Inflammatory macrophage treated with lipopolysaccharide for 1 hour (primary cell): Measurements from ENCODE around the gene STAC.
"Not testable (repeated sequence)": the region's sequence is repeated elsewhere in the genome, so short reads cannot be mapped to it uniquely, and the experiment has no call there.

Experiments used
- DNase-seq, 2 donors: peaks; one replicate each; pipeline ENCODE4 v3.0.0-alpha.2; 2020 to 2022

Gene STAC

DNA sequence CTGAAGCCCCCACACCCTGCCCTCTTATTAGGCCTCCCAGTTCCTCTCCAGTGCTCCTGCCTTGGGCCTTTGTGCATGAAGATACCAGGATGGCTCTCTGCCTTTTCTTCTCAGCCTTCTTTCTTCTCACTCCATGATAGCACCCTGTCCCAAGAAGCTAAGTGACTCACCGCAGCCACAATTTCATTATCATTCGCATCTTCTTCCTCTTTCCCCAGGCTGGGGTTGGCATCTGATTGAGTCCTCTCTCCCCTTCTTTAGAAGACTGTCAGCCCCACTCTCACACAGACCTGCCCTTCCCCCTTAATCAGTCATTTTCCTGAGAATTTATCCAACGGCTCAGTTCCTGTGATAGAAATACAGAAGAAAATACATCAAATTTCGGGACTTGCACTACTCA, 102.0 kb downstream of the STAC start:
- DNase-seq: peak; percentile 66 to 76

DNA sequence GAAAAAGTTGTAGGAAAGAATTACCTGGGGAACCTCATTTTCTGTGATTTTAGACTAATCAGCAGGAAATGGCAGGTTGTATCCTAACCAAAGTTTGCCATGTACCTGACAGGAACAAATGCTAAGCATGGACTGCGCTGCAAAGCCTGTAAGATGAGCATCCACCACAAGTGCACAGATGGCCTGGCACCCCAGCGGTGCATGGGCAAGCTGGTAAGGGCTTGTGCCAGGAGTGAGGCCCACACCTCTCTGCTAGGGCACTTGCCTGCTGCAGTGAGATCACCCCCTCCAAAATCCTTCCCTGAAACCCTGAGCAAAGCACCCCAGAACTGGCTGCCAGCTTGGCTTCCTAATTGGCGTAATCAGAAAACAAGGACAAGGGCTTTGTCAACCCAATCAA, 102.6 kb downstream of the STAC start:
- no peak for DNase-seq

DNA sequence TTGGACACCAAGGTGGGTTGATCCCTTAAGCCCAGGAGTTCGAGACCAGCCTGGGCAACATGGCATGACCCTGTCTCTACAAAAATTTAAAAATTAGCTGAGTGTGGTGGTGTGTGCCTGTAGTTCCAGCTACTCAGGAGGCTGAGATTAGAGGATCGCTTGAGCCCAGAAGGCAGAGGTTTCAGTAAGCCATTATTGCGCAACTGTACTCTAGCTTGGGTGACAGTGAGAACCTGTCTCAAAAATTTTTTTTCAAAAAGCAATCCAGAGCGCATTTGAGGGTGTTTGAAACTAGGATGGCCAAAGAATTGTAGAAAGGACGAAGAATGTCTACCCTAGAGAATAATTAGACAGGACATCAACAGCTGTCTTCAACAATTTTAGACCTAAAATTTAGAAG, 103.4 kb downstream of the STAC start:
- no peak for DNase-seq

DNA sequence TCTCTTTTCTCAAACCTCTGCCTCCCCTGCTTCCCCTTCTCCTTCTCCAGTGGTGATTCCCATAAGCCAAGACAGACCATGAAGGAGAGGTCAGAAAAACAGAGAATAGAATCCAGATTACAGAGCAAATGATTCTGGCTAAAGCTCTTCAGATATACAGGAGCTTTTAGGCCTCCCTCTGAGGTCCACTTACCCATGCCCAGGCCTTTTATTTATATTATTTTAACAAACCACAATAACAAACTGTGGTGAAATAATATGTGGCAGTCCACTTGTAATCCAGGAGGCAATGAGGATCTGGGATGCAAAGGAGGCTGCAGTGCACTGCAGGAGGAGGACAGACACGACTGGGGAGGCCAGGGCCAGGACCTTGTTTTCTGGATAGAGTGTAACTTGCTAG, 104.1 kb downstream of the STAC start:
- DNase-seq: no peak

DNA sequence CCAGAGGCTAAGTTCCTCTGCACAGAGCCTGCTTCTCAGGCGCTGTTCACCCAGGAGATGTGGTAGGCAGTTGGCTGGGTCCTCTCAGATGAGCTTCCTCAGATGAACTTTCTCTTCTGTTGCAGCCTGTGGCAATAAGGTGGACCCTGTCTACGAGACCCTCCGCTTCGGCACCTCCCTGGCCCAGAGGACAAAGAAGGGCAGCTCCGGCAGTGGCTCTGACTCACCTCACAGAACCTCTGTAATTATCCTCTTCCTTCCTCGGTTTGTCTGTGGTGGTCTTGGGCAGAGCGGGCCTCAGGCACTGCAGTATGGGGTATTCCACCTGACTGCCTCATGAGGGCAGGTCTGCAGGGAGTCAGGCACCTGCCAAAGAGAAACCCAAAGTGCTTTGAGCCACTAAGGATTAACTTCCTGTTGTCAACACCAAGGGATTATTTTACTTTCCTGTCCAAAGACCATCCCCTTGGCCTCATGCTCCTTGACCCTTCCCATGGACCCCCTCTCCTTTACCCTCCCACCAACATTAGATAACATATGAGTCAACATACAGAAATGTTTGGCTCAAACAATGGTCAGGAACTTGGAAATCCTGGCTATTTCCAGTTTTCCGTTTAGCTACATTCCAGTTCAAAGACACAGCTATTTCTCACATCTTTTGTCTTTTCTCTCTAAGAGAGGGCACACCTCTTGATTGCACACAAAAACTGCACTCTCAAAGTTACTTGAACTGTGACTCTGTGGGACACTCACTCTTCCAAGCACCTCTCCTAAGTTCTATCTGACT, 105.9 kb downstream of the STAC start:
- DNase-seq: no peak

DNA sequence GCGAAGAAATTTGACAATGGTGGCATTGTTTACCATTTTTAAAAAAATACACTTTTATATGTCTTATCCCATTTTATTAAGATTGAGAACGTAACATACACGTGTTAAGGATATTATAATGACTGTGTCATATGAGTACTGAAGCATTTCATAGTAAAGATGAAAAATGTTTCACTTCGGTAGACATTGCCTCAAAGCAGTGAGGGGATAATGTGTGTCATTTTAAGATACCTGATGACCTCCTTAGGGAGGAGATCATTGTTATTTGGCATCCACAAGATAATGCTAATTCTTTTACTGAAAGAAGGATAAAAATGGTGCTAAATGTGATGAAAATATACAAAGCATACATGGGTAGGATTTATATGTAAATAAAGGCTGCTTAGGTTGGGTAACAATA, 107.3 kb downstream of the STAC start:
- no peak for DNase-seq

DNA sequence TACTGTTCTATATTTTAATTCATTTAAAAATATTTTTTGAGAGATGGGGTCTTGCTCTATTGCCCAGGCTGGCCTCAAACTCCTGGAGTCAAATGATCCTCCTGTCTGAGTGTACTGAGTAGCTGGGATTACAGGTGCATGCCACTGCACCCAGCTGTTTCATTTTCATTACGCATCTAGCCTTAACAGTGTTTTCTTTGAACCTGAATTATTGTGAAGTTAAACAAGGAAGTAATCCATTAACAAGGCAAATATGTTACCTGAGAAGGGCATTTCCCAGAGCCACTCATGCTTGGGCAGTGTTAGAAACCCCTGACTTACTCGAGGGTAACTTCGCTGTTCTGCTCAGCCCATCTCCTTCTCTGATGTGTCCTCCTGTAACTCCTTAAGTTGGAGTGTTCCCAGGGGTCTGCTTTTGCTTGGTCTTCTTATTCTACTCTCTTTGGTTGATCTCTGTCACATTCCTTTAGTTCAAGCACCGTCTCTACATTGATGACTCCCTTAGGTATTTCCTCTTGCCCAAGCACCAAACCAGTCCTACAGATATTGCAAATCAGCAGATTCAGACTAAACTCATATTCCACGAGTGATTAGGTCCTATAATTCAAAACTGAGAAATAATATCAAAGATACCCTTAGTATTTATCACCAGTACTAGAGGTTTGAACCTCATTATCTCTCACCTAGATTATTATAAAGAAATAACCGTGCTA, 107.9 kb downstream of the STAC start:
- DNase-seq: no peak

DNA sequence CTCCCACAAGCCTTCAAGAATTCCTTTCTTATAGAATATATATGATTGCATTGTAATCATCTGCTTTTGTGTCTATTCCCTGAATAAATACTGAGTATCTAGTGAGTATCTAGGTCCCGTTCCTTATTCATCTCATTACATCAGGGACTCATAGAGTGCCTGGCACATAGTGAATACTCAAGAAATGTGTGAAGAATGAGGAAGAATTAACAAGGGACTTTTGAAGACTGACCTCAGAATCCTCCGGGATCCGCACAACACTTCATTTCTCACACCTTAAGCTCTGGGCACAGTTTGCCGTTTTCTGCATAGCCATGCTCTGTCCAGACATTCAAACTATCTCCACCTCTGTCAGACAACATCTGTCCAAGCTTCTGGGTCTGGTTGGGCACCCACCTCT, 108.8 kb downstream of the STAC start:
- DNase-seq: no peak

DNA sequence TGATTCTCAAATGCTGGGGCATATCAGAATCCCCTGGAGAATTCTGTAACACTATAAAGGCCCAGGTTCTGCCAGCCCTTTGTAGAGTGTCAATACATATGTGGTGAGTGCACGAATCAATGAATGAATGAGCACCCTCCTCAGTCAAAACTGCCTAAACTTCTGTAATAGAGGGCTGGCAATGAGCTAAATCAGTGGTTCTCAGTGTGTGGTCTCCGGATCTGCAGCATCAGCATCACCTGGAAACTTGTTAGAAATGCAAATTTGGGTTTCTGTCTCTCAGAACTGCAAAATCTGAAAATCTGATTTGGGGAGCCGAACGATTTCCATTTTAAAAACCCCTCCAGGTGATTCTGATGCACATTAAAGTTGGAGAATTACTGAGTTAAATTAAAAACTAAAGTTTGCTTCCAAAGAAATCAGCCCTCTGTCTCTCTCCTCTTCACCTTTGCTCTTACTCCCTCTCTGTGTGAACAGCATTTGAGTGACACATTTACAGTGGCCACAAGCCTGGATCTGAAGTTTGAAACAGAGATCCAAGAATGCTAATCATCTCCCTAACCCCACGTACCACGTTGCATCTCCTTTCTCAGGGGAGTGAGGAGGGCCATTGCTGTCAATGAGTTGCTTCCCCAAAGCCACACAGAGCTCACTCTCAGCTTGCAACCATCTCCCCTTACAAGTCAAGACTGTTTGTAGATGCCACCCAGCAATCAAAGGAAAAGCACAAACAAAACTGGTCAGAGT, 109.5 kb downstream of the STAC start:
- no peak for DNase-seq

DNA sequence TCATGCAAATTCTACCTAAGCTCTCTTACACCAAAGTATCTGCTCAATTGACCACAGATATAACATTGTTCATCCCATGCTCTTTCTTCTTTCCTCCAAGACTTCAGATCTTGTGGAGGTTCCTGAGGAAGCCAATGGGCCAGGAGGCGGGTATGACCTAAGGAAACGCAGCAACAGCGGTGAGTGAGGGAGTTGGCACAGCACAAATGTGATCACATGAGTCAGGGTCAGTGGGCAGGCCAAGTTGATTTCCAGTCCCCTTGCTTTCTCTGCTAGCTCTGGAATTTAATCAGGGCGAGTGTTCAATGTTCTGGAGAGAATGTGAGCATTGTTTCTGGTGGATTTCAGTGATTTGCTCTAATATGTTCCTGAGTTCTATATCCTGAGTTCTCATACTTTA, 112.7 kb downstream of the STAC start:
- peak; percentile 49 to 76 for DNase-seq

DNA sequence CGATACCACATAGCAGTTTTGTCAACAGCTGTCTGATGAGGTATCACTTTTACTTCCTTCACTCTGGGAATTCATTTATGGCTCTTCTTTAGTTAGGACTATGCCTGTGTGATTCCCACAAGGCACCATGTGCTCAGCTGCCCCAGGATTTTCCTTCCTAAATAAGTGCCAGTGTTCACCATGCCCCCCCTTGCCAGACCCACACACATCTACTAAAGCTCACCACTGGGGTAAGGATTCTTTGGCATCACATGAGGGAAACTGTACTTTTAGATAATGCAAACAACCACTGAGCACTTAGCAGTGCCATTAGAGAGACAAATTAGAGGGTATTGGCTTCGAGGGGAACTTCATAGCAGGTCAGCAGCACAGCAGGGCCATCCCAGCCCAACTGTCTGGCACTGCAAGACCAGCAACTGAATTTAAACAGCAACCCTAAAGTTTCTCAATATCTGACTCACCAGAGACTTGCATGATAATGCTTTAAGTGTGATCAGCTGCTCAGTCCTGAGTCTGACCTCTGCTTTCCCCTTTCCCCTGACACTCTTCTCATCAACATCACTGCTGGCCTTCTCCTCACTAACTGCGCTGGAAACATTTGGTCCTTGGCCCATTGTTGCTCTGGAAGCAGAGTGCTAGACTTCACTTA, 114.3 kb downstream of the STAC start:
- DNase-seq: peak; percentile 93 to 94

DNA sequence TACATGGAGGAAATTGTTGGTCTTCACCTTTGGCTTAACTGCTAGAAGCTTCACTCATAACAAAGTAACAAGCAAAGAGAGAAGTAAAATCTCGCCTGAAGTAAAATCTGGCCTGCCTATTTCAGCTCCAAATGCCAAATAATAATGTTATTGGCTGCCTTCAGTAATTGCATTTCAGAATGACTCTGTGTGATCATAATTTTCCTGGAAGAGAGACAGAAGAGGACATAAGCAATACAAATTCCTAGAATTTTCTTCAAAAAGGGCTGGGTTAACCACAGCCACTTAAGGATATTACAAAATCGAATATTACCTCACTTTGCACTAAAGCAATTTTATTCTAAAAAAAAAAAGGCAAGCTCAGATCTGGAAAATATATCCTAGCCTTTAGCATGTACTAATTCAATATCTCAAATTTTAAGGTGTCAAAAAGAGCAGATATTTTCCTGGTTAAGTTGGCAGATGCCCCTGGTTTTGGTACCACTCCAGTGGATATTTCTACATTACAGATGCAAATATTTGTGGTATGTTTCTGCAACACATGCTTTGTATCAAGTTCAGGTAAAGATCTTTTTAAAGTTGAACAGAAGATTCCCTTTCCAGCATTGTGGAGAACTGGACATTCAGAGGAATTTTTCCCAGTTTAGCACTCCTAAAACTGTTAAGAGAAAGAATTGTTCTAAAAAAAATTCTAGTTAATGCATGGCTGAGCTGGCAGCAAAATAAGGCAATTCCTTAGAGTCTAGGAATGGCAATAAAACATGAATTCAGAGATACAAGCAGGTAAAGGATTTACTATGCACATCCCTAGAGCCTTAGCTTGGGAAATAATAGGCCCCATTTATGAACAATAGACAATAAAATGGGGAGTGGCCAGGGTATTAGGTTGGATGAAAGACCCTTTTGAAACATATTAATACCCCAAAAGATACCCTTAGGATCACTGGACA, 116.7 kb downstream of the STAC start:
- peak; percentile 71 to 79 for DNase-seq

DNA sequence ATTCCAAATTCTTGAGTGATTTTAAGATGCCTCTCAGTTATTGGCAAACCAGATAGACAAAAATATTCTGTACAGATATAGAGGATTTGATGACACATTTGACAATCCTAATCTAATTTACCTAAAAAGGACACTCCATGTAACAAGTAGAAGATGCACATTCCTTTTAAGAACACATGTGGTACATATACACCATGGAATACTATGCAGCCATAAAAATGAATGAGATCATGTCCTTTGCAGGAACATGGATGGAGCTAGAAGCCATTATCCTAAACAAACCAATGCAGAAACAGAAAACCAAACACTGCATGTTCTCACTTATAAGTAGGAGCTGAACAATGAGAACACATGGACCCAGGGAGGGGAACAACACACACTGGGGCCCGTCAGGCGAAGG, 119.7 kb downstream of the STAC start:
- not testable (repeated sequence) for DNase-seq

DNA sequence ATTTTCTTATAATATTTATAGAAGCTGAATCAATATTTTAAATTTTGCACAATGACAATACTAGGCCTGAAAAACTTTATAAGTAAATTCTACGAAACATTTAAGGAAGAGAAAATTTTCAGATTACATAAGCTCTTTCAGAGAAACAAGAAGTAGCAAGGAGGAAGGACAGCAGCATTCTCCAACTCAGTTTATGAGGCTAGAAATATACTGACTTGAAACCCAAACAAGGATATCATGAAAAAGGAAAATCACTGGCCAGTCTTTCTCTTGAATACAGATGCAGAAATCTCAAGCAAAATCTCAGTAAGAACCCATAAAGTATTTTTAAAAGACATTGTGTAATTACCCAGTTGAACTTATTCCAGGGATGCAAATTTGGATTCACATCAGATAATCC, 121.3 kb downstream of the STAC start:
- peak; percentile 69 to 76 for DNase-seq

DNA sequence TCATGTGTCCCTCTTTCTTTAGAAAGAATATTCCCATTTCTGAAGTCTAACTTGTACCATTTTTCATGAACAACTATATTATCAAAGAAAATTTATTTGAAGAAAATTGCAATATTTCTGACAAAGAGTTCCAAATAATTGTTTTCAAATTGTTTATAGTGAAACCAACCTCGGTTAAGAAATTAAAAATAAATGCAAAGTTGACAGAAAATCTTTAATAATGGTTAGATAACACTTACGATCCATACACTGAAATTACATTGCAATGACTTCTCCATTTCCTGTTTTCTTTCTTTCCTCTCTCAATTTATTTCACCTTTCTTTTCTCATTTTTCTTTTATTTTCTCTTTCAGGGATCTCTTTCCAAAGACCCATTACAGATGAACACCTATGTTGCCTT, 125.1 kb downstream of the STAC start:
- no peak for DNase-seq

DNA sequence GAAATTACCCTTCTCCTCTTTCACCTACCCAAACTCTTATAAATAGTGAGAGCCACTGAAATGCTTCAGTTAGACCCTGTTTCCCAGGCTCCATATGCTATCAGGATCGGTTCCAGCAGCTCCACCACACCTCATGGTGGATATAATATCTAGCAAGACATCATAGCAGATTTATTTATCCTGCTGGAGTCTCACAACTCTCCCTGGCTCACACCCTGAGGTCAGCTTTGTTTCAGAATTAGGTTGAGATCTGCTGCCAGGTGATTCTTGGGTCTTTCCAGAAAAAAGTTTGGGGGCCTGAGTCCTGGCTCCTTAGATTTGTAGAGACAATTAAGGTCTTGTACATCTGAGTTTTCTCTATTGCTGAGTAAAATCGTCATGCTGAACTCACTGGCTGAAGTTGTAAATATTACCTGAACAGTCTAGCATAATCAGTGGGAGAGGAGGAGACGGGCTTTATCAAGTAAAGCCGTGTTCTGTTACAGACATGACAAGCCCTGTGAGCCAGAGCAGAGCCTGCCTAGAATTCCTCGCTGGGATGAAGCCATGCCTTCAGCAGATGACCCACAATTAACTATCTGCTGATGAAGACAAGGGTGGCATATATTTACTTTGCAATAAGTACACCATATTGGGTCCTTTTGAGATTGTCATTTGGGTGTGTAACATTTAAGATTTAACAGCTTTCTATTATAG, 131.6 kb downstream of the STAC start:
- no peak for DNase-seq

DNA sequence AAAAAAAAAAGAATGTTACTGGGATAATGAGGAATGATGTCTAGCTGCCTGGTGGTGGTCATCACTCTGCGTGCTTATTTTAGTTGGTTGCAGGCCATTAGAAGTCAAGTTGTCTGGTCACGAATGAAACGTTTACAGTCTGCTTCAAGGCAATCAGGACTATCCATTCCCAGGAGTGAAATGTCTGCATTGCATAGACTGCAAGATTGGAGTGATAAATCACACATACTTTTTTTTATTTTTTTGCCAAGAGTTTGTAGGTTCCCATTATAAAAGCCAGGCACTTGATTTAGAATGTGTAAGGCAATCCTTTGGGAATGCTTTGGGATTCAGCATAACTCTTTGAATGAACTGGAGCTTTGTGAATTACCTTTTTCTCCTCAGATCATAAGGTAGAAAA, 132.3 kb downstream of the STAC start:
- DNase-seq: no peak

DNA sequence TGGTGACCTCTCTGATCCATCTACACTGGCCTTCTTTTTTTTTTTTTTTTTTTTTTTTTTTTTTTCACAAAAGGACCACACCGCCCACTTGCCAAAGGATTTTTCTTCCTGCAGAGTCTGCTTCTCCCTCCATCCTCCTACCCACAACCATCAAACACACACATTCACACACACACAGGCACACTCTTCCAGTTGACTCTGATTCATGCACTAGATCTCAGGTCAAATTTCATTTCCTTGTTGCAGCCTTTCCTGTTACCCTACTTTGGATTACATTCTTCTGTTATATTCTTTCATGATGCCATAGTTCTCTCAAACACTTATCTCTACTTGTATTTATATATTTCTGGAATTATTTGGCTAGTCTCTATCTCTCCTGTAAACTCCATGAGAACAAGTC, 133.9 kb downstream of the STAC start:
- DNase-seq: no peak

DNA sequence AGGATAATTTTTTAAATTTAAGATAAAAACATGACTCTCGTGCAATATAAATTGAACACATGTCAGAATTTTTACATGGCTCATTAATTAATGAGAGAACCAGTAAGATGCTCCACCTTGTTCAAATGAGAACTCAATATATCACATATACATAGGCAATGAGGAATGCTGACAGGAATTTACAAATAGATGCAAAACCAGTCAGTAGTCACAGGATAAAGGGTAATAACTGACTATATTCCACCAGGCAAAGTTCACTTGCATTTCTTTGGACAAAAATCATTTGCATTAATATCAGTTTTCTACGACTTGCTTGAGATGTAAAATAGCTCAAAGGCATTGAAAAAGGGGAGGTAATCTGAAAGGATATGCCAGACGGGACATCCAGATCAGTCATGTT, 139.4 kb downstream of the STAC start:
- no peak for DNase-seq

DNA sequence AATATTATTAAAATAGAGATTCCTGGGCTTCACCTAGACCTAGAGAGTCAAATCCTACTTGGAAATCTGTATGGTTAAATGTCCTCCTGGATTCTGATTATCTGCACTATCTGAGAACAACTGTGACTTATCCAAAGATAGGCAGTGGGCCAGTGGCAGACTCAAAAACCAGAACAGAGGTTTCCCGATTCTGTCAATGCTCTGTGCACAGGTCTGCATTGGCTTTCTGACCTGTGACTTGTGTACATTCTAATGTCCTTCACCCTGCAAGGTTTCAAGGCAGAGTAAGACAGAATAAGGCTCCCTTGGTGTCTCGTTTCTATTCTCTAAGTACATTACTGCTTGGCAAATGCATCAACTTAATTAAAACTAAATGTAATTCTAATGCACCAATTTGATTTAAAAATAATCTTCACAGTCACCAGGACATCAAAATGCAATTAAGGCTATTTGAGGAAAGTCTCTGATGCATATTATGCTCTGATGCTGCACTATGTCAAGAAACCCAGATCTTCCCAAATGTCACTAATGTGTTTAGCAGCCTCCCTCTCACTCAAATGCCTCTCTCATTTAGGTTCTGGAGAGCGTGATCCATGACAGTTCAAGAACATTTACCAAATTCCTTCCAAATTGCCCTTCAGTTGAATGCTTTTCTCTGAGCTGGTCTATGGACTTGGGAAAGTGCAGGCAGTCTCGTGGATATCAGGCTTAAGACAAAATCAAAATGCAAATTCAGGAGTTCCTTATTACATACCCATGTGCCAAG, 140.1 kb downstream of the STAC start:
- no peak for DNase-seq

DNA sequence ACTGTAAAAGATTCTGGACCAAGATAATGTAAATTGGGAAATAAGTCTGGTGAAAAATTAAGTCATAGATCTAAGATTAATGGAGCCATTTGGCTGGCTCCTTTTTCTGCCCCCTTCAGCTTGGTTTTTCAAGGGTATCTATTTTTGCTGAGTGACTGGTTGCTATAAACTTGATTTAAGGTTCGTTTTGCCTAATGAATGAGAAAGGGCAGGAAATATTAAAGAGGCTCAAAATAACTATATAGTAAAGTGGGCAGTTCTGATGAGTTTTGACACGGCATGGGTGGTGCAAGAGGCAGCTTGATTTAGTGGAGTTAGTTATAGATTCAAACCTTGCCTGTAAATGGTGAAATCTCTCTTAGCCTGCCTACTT, 140.7 kb downstream of the STAC start:
- no peak for DNase-seq
